Putamen (tissue), 1 donor: Measurements from ENCODE around the gene INPP4B.
"Not testable (repeated sequence)": the region's sequence is repeated elsewhere in the genome, so short reads cannot be mapped to it uniquely, and the experiment has no call there.

Experiments
- DNase-seq: peaks from one replicate; pipeline ENCODE4 v3.0.0-alpha.2; 2016; ENCODE audit warnings: low spot score

The INPP4B gene

GRCh38 chr4:142824368-142824767 lies 21.7 kb downstream of the INPP4B start:
- DNase-seq, result peak; percentile 27

GRCh38 chr4:142823796-142824195 lies 22.3 kb downstream of the INPP4B start:
- DNase-seq, result no peak

- no peak for DNase-seq
Measured at GRCh38 chr4:142818476-142818875, 27.6 kb downstream of the INPP4B start.

GRCh38 chr4:142818031-142818430 lies 28.1 kb downstream of the INPP4B start:
- DNase-seq, result no peak

- no peak for DNase-seq
Measured at GRCh38 chr4:142817442-142817841, 28.7 kb downstream of the INPP4B start.

- DNase-seq, result no peak
Measured at GRCh38 chr4:142815834-142816233, 30.3 kb downstream of the INPP4B start.

GRCh38 chr4:142813388-142813787 lies 32.7 kb downstream of the INPP4B start:
- DNase-seq, result no peak

- DNase-seq, result no peak
Measured at GRCh38 chr4:142812091-142812490, 34.0 kb downstream of the INPP4B start.

- no peak for DNase-seq
Measured at GRCh38 chr4:142811034-142811433, 35.1 kb downstream of the INPP4B start.

GRCh38 chr4:142809559-142809958 lies 36.5 kb downstream of the INPP4B start:
- DNase-seq, result no peak

GRCh38 chr4:142803879-142804278 lies 42.2 kb downstream of the INPP4B start:
- not testable (repeated sequence) for DNase-seq

GRCh38 chr4:142801966-142802365 lies 44.1 kb downstream of the INPP4B start:
- DNase-seq, result no peak

- no peak for DNase-seq
Measured at GRCh38 chr4:142781114-142781513, 65.0 kb downstream of the INPP4B start.

GRCh38 chr4:142778900-142779299 lies 67.2 kb downstream of the INPP4B start:
- DNase-seq, result no peak

GRCh38 chr4:142778430-142778829 lies 67.7 kb downstream of the INPP4B start:
- no peak for DNase-seq

- DNase-seq, result no peak
Measured at GRCh38 chr4:142777045-142777743, 68.9 kb downstream of the INPP4B start.

GRCh38 chr4:142776026-142776425 lies 70.1 kb downstream of the INPP4B start:
- no peak for DNase-seq

GRCh38 chr4:142773505-142773904 lies 72.6 kb downstream of the INPP4B start:
- DNase-seq, result no peak

GRCh38 chr4:142762280-142762679 lies 83.8 kb downstream of the INPP4B start:
- DNase-seq, result no peak

GRCh38 chr4:142752202-142752786 lies 93.8 kb downstream of the INPP4B start:
- no peak for DNase-seq

GRCh38 chr4:142743121-142743825 lies 102.8 kb downstream of the INPP4B start:
- DNase-seq, result no peak

GRCh38 chr4:142741995-142742394 lies 104.1 kb downstream of the INPP4B start:
- no peak for DNase-seq

- DNase-seq, result no peak
Measured at GRCh38 chr4:142728233-142728632, 117.9 kb downstream of the INPP4B start.
